SU-DHL-6 (cell line): Measurements from ENCODE around the gene SLC4A8.

ENCODE experiments used
- H2AFZ ChIP-seq: fragments of 200-600 bp; sonication (generic); 2 replicates; pipeline ENCODE4 v1.6.1; 2014; ENCODE audit warnings: low read depth, mild to moderate bottlenecking, moderate library complexity, mixed read lengths, antibody characterized with exemption, low read length; ENCODE audit not compliant: severe bottlenecking
- H3F3A ChIP-seq: fragments of 200-600 bp; shearing (Covaris generic); 2 replicates; pipeline ENCODE4 v1.6.0; 2016; ENCODE audit warnings: antibody characterized with exemption, mild to moderate bottlenecking; ENCODE audit not compliant: insufficient read depth
- H3K27ac ChIP-seq: fragments of 200-600 bp; sonication (generic); 2 replicates; pipeline ENCODE4 v1.5.1; 2016; ENCODE audit warnings: low read depth, mild to moderate bottlenecking, low read length, moderate library complexity, mixed read lengths
- H3K27me3 ChIP-seq: fragments of 200-600 bp; sonication (generic), shearing (Covaris generic); 2 replicates; pipeline ENCODE4 v1.6.0; 2014; ENCODE audit warnings: mild to moderate bottlenecking, low read length
- H3K36me3 ChIP-seq: fragments of 200-600 bp; sonication (generic); 2 replicates; pipeline ENCODE4 v1.6.1; 2014; ENCODE audit warnings: mild to moderate bottlenecking, low read length, mixed read lengths
- H3K4me2 ChIP-seq: fragments of 300-600, 200-600 bp; shearing (Covaris generic), sonication (generic); 2 replicates; pipeline ENCODE4 v1.6.0; 2014; ENCODE audit warnings: low read length, low read depth, mild to moderate bottlenecking; ENCODE audit not compliant: poor library complexity, severe bottlenecking
- H3K4me3 ChIP-seq: fragments of 200-600 bp; sonication (generic); 2 replicates; pipeline ENCODE4 v1.5.1; 2014; ENCODE audit warnings: antibody characterized with exemption, low read length, mild to moderate bottlenecking, mixed read lengths; ENCODE audit not compliant: insufficient read depth, poor library complexity, severe bottlenecking
- H3K79me2 ChIP-seq: fragments of 200-600 bp; sonication (generic); 2 replicates; pipeline ENCODE4 v1.6.1; 2014; ENCODE audit warnings: mild to moderate bottlenecking, low read length, moderate library complexity; ENCODE audit not compliant: insufficient read depth
- H3K9ac ChIP-seq: fragments of 200-600 bp; sonication (generic); 2 replicates; pipeline ENCODE4 v1.7.0; 2014; ENCODE audit warnings: mild to moderate bottlenecking, low read length
- H3K9me2 ChIP-seq: fragments of 200-600 bp; sonication (generic); replicated peaks from 2 replicates; pipeline ENCODE4 v1.6.1; 2014; ENCODE audit warnings: low read length; ENCODE audit not compliant: insufficient read depth
- H3K9me3 ChIP-seq: fragments of 200-600 bp; sonication (generic); 2 replicates; pipeline ENCODE4 v1.6.1; 2014; ENCODE audit warnings: low read length, mixed read lengths; ENCODE audit not compliant: insufficient read depth
- H4K20me1 ChIP-seq: fragments of 200-600 bp; sonication (generic); 2 replicates; pipeline ENCODE4 v1.6.1; 2014; ENCODE audit warnings: low read depth, mild to moderate bottlenecking, antibody characterized with exemption, low read length, moderate library complexity, mixed read lengths
- EZH2phosphoT487 ChIP-seq: fragments of 200-600 bp; sonication (generic), shearing (Covaris generic); conservative IDR thresholded peaks from 2 replicates; pipeline ENCODE4 v1.6.1; 2018; ENCODE audit warnings: mild to moderate bottlenecking, antibody characterized with exemption, low read length, moderate library complexity, mixed read lengths
- TF ChIP-seq, protein P1 (sequence below): fragments of 200-600 bp; sonication (generic); IDR thresholded peaks from one replicate; pipeline ENCODE4 v1.5.1; 2017; ENCODE audit warnings: antibody characterized with exemption, mild to moderate bottlenecking, low read length, moderate library complexity; ENCODE audit not compliant: insufficient read depth, poor library complexity, severe bottlenecking

SLC4A8 gene

GRCh38 chr12:51517800-51518199 is 93.2 kb downstream of the SLC4A8 start:
- H4K20me1 ChIP-seq = no peaks in the 10 kb centered on the region
- H3K36me3 ChIP-seq = no peaks in the 10 kb centered on the region
- no peak overlapping the region for H2AFZ ChIP-seq
- no peak overlapping the region for H3K27ac ChIP-seq
- TF ChIP-seq, protein P1, sequence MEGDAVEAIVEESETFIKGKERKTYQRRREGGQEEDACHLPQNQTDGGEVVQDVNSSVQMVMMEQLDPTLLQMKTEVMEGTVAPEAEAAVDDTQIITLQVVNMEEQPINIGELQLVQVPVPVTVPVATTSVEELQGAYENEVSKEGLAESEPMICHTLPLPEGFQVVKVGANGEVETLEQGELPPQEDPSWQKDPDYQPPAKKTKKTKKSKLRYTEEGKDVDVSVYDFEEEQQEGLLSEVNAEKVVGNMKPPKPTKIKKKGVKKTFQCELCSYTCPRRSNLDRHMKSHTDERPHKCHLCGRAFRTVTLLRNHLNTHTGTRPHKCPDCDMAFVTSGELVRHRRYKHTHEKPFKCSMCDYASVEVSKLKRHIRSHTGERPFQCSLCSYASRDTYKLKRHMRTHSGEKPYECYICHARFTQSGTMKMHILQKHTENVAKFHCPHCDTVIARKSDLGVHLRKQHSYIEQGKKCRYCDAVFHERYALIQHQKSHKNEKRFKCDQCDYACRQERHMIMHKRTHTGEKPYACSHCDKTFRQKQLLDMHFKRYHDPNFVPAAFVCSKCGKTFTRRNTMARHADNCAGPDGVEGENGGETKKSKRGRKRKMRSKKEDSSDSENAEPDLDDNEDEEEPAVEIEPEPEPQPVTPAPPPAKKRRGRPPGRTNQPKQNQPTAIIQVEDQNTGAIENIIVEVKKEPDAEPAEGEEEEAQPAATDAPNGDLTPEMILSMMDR = peak; percentile 20
- TF ChIP-seq EZH2phosphoT487 = no peak
- H3K9ac ChIP-seq = no peak overlapping the region
- no peak overlapping the region for H3K4me2 ChIP-seq
- no peaks in the 10 kb centered on the region for H3K79me2 ChIP-seq
- no peaks in the 10 kb centered on the region for H3K27me3 ChIP-seq
- no peak overlapping the region for H3K4me3 ChIP-seq
- no peaks in the 10 kb centered on the region for H3K9me3 ChIP-seq
- H3F3A ChIP-seq = no peaks in the 10 kb centered on the region
- no peaks in the 10 kb centered on the region for H3K9me2 ChIP-seq

DNA sequence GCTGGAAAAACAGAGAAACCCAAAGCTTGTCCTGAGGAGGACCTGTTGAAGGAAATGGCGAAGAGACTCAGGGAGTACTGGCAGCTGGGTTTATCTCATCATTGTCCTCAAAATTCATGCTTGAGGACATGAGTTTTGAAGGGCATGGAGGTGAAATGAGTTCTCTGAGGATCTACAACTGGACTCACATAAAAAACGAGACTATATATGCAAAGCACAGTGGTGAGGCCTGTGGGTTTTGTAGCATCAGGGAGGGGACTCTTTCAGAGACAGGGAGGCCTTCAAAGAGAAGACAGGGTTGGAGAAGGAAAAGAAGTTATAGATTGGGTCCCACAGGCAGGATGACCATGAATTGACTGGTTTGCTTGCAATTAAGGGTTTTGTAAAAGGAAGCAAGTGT is 95.1 kb downstream of the SLC4A8 start:
- H3K36me3 ChIP-seq = no peaks in the 10 kb centered on the region
- no peaks in the 10 kb centered on the region for H3F3A ChIP-seq
- H3K79me2 ChIP-seq = no peaks in the 10 kb centered on the region
- no peak for TF ChIP-seq EZH2phosphoT487
- TF ChIP-seq, protein P1 = no peak
- H4K20me1 ChIP-seq = no peaks in the 10 kb centered on the region
- no peak overlapping the region for H3K4me2 ChIP-seq
- no peak overlapping the region for H3K27ac ChIP-seq
- no peaks in the 10 kb centered on the region for H3K9me2 ChIP-seq
- H3K9ac ChIP-seq = no peak overlapping the region
- no peaks in the 10 kb centered on the region for H3K27me3 ChIP-seq
- H2AFZ ChIP-seq = no peak overlapping the region
- no peaks in the 10 kb centered on the region for H3K9me3 ChIP-seq
- H3K4me3 ChIP-seq = no peak overlapping the region

- Histone ChIP-seq H3F3A (no peaks in the 10 kb centered on the region), H4K20me1 (no peaks in the 10 kb centered on the region), H3K9me3 (no peaks in the 10 kb centered on the region), H3K4me3 (no peak overlapping the region), H3K9me2 (no peaks in the 10 kb centered on the region), H2AFZ (no peak overlapping the region), H3K4me2 (no peak overlapping the region), H3K36me3 (no peaks in the 10 kb centered on the region), H3K27ac (no peak overlapping the region), H3K9ac (no peak overlapping the region), H3K79me2 (no peaks in the 10 kb centered on the region), H3K27me3 (no peaks in the 10 kb centered on the region)
- TF ChIP-seq, protein P1 = no peak
- no peak for TF ChIP-seq EZH2phosphoT487
Observed at GRCh38 chr12:51520576-51521325, 96.1 kb downstream of the SLC4A8 start.
